ENCODE measurements around the gene NID1.

- TF ChIP-seq CTCF (IDR thresholded peaks at IDR 0.05; ENCODE audit: low read depth, low read length) = no peak
- TF ChIP-seq POLR2A (IDR thresholded peaks at IDR 0.05; ENCODE audit: extremely low read depth, insufficient read length) = no peak
These were observed 53.2 kb downstream of the NID1 start for GRCh38 chr1:236011641-236012040.
